Activated CD4-positive, alpha-beta T cell treated with anti-CD3 and anti-CD28 coated beads for 48 hours (primary cell): Measurements from ENCODE around the gene KRT33B.
"Not testable (repeated sequence)": the region's sequence is repeated elsewhere in the genome, so short reads cannot be mapped to it uniquely, and the experiment has no call there.

ENCODE experiments used
- DNase-seq: peaks from one replicate; pipeline ENCODE4 v3.0.0-alpha.2; 2020

KRT33B gene

DNA sequence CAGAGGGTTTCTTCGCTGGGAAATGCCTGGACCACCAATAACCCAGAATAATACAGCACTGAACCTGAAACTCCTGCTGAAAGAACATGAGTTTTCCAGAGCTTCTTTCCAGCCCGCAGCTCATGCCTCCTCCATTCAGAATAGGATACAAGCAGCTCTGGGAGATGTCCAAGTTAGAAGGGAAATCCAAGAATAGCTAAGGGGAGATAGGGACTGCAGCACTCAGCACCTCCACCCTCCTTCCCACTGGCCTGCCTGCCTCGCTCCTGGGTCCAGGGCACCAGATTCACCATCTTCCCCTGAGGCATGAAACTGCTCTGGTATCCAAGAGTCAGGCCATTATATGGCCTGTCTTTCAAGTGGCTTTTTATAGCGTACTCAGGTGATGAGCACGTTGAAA lies 23.7 kb upstream of the KRT33B start:
- DNase-seq, result no peak

DNA sequence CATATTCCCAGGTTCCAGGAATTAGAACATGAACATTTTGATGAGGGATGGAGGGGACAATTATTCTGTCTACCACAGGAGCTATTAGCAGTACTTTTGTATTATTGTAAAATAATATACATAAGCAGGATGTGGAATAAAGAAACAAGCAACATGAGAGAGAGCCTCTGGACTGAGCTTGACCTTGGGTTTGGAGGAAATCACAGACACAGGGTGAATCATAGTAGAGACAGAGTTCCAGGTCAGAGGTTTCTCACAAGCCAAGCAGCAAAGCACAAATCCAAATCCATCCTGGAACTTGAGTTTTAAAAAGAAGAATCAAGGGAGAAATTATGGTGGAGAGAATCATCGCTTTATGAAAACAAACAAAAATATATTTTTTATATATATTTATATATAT lies 22.7 kb upstream of the KRT33B start:
- DNase-seq, result no peak

GRCh38 chr17:41391535-41391934 lies 21.9 kb upstream of the KRT33B start:
- DNase-seq, result no peak

- DNase-seq, result no peak
Observed at GRCh38 chr17:41390411-41390938, 20.9 kb upstream of the KRT33B start.

GRCh38 chr17:41387670-41388069 lies 18.1 kb upstream of the KRT33B start:
- no peak for DNase-seq

GRCh38 chr17:41386227-41386626 lies 16.6 kb upstream of the KRT33B start:
- no peak for DNase-seq

- no peak for DNase-seq
Observed at GRCh38 chr17:41383690-41384089, 14.1 kb upstream of the KRT33B start.

DNA sequence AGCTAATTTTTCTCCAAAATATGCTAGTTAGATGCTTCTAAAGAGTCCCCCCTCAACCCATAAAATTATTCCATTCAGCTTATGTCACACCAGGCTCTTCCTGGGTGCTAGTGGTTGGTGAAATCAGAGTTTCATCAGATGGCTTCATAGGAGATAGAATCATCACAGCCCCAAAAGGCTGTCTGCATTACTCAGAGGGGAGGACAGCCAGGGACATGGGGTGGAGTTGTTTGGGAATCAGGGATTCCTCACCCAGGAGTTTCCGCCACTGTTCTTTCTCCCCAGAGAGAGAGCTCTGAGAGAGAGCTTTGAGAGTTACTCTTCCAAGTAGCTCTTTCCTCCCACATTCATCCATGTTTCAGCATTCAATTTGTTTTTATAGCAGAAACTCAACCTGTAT lies 12.8 kb upstream of the KRT33B start:
- no peak for DNase-seq

- DNase-seq, result not testable (repeated sequence)
Observed at GRCh38 chr17:41381943-41382342, 12.3 kb upstream of the KRT33B start, which contains the start of gene KRT34. Gene KRT34, minus strand, starts transcription at chr17:41382306. Its CDS starts 60 bp downstream, at chr17:41382246.

GRCh38 chr17:41380091-41380490 lies 10.5 kb upstream of the KRT33B start:
- not testable (repeated sequence) for DNase-seq

- no peak for DNase-seq
Observed at GRCh38 chr17:41377546-41377945, 7.9 kb upstream of the KRT33B start.

DNA sequence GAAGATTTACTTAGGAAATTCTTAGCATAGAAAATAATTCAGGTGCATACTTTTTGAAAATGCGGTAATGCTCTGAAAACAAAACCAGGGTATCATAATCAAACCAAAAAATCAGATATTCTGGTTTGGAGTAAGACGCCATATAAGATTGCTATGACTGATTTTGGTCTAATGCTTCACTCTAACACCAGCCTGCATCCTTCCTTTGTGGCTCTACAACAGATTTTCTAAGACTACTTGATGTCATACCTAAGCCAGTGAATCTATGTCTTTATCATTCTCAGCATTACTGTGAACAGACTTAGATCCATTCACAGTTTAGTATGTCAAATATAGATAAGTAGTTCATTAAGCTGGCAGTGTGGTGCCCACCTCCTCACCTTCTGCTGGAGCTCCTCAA lies 590 bp downstream of the KRT33B start:
- no peak for DNase-seq

- no peak for DNase-seq
Observed at GRCh38 chr17:41367426-41368075, 2.1 kb downstream of the KRT33B start.

GRCh38 chr17:41366070-41366469 lies 3.5 kb downstream of the KRT33B start:
- no peak for DNase-seq

- no peak for DNase-seq
Observed at GRCh38 chr17:41363881-41364280, 5.7 kb downstream of the KRT33B start.

DNA sequence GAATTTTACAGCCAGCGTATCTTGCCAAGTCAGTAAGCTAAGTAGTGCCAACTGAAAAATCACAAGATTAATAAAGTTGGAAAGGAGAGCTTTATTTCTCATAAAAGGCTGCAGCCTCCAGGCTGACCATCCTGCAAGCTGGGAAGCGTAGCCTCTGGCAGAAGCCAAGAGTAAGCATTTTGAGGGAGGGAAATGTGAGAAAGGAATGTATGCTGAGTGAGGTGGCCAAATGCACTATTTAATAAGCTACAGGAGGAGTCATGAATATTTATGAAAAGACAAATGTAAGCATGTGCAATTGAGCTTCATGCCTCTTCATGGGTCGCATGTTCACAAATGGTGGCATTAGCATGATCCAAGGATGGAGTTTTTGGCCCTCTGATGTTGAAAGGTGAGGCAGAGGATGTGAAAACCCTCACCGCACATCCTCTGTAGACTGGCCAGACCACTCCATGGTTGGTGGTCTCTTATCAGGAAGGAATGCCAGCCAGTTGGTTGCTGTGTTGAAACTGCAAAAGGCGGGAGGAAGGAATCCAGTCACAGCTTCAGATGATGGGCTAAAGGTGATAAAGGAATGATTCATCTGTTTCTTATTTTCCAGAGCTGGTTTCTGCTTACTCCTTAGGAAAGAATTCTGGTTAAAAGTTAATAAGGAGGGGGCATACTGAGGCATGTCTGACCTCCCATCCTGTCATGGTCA lies 9.2 kb downstream of the KRT33B start:
- no peak for DNase-seq

DNA sequence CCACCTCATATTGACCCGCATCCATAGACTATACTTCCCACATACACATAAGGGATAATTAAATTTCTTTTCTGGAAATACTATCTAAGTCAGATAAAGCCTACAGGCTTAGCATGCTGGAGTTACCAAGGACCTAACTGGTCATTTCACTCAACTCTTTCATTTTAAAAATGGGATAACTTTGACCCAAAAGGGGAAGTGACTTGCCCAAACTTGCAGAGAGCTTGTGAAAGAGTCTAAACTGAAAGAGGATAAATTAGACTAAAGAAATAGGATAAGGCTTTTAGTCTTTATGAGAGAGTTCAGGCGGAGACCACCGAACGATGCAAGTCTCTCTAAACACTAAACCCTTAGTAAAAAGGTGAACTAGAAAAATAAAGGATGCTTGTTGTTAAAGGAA lies 15.1 kb downstream of the KRT33B start:
- DNase-seq, result no peak

GRCh38 chr17:41352597-41353366 lies 16.8 kb downstream of the KRT33B start:
- no peak for DNase-seq

GRCh38 chr17:41351177-41351576 lies 18.4 kb downstream of the KRT33B start:
- DNase-seq, result no peak

- not testable (repeated sequence) for DNase-seq
Observed at GRCh38 chr17:41350381-41350878, 19.2 kb downstream of the KRT33B start, which contains the start of gene KRT33A. Gene KRT33A, minus strand, starts transcription at chr17:41350828. Its CDS starts 61 bp downstream, at chr17:41350767.

DNA sequence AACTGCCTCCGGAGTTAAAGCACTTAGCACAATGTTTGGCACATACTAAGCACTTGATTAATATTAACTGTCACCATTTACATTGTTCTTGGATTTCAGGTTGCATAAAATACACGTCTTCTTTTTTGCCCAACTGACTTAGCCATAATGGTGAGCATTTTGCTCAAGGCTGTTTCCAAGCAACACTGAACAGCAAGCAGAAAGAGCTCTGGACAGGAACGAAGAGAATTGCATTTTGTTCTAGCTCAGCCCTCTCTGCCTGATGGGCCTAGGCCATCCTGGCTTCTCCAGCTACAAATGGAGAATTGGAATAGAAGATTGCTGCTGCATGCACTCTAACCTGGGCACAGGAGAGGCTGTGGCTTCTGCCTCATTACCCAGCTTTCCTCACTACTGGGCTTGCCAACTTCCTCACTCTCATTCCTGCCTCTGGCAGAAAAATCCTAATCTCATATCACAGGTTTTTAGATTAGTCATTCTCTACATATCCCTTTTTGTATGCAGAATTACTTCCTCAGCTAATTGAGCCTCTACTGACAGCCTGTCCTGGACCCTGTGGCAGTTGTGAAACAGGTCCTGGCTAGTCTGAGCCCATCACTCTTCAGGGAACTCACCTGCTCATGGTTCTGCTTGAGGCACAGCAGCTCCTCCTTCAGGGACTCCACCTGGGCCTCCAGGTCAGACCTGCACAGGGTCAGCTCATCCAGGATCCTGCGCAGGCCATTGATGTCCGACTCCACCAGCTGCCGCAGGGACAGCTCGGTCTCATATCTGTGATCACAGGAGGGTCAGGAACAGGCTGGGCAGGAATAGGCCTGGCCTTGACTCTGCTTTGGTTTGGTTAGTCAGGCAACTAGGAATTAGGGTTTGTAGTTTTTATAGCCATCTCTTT lies 21.5 kb downstream of the KRT33B start:
- no peak for DNase-seq

DNA sequence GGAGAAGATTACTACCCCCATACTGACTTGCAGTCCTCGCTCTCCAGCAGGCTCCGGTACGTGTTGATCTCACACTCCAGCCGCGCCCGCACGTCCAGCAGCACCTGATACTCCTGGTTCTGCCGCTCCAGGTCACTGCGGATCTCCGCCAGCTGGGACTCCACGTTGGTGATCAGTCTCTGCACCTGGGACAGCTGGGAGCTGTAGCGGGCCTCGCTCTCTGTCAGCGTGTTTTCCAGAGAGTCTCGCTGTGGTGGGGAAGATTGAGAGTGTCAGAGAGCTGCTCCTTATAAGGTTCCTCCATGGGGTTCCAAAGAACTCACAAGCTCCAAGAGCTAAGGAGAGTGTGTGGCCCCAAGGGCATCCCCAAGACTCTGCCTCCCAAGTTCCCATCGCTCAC lies 23.2 kb downstream of the KRT33B start:
- DNase-seq, result not testable (repeated sequence)
